KOPT-K1 (cell line): ENCODE results near the gene ZNF302.
"Not testable (repeated sequence)": the region's sequence is repeated elsewhere in the genome, so short reads cannot be mapped to it uniquely, and the experiment has no call there.

Experiments used
- H3K27ac ChIP-seq: fragments of 200-600 bp; sonication (generic); 2 replicates; pipeline ENCODE4 v1.5.1; 2016; ENCODE audit warnings: antibody characterized with exemption, mild to moderate bottlenecking, low read depth, low read length; ENCODE audit not compliant: poor library complexity, severe bottlenecking
- H3K36me3 ChIP-seq: fragments of 200-600 bp; sonication (generic); 2 replicates; pipeline ENCODE4 v1.5.1; 2017; ENCODE audit warnings: antibody characterized with exemption, mild to moderate bottlenecking, low read length, moderate library complexity; ENCODE audit not compliant: insufficient read depth
- H3K9me3 ChIP-seq: fragments of 200-600 bp; sonication (generic); 2 replicates; pipeline ENCODE4 v1.5.1; 2017; ENCODE audit warnings: antibody characterized with exemption, low read length, mild to moderate bottlenecking; ENCODE audit not compliant: insufficient read depth, poor library complexity, severe bottlenecking

Gene ZNF302

DNA sequence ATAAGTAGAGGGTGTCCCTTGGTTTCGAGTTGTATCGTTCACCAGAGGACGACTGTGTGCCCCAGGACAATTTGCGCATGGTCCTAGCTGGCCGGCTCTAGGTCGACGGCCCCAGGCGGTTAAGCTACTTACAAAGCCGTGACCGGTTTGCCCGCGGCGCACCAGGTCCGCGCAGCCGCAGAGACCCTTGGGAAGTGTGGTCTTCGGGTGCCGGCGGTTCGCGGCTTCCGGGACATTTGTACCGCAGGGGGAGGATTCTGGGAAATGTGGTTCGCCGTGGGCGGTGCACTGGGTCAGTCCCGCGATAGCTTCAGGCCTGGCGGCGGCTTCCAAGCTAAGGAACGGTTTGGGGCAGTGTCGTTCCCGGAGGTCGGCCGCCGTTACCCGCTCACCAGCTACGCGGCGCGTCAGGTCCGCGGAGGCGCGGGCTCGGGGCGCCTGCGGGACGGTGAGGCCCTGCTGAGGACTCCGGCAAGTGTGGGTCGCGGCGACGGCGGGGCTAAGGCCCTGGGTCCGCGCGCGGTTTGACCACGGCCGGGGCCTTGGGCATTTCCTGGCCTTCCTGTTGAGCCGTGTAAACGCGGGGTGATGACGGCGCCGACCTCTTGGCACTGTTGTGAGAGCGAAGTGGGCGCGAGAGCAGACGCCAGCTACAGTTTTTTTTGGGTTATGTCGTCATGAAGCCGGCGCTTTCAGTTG is at the start of gene ZNF302:
Gene ZNF302, plus strand, starts transcription at position 293 of the 699 bp plus-strand sequence. CDS start 1,127 bp downstream, outside the sequence.
- Histone ChIP-seq H3K36me3 (peaks cover 40% of the 10 kb centered on the region), H3K27ac (peak within 1 kb of the TSS; percentile 94), H3K9me3 (peaks cover 36% of the 10 kb centered on the region)

DNA sequence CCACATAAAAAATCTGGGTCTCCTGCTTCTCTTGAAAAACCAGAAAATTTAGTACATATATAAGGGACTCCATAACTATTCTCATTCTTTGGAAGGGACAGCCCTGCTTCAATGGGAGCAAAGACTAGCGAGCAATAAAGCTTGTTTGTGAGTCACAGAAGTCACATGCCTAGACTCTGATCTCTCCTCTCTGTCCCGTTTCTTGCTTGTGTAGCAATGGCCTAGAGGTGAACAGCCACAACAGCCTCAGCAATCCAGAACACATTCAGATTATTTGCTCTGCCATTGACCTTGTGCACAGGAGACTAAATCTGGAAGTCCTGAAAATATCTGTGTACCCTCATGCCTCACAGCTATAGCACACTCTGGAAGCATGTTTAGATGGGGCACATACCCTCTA is 43.7 kb upstream of the ZNF302 start:
- no peaks in the 10 kb centered on the region for H3K36me3 ChIP-seq

DNA sequence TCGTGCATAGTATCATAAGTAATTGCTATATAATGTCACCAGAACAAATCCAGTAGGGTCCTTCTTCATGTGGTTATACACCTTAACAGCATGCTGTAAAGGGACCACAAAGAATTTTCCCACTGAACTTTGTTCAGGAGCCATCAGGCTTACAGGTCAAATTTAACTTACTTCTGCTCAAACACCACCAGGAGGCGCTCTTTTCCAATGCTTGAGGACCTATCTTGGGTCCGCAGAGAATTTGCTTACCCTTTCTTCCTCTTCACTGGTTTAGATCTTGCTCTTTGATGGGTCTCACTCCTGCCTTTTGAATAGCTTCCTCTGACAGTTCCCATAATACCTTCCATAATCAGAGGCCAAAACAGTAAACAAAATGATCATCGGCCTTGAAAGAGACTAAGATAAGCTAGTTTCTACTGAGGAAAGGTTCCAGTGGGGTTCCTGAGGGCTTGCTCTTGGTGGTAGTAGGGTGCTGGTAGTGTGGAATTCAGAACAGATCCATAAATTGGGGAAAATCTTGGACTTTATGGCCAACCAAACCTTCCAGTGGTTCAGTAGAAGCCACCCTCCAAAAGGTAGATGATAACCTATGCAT is 37.9 kb upstream of the ZNF302 start:
- Histone ChIP-seq H3K9me3 (peaks cover 15% of the 10 kb centered on the region), H3K27ac (no peak overlapping the region), H3K36me3 (no peaks in the 10 kb centered on the region)

More for the DNA sequence above, 43.7 kb upstream of the ZNF302 start:
- no peak overlapping the region for H3K27ac ChIP-seq
- H3K9me3 ChIP-seq = peaks cover 24% of the 10 kb centered on the region

DNA sequence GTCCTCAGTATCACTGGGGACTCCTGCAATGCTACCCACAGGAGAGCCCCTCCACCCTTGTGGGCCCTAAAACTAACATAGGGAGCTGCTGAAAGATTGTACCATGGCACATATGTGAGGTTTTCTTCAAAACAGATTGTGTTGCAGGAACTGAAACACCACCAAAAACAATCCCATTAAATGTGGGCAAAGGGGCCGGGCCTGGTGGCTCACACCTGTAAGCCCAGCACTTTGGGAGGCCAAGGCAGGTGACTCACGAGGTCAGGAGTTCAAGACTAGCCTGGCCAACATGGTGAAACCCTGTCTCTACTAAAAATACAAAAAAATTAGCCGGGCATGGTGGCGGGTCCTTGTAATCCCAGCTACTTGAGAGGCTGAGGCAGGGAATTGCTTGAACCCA is 35.2 kb upstream of the ZNF302 start:
- H3K27ac ChIP-seq = no peak overlapping the region
- no peaks in the 10 kb centered on the region for H3K36me3 ChIP-seq
- H3K9me3 ChIP-seq = no peaks in the 10 kb centered on the region

DNA sequence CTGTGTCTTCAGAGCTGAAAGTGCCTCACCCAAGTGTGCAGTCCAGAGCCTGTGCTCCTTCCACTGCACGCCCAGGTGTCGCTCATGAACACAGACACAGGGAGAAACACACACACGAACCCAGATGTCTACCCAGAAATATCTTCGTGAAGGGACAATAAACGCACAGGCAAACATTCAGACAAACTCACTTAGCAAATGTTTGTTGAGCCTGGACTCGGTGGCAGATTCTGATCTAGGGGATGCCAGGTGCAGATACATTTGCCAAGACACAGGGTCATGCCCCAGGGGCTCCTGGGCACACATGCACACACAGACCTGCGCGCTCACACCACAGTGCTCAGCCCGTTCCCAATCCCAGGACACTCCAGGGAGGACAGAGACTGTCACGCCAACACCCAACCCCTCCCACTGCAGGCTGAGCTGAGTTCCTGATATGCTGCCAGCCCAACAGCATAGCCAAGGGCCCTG is 32.5 kb upstream of the ZNF302 start:
- no peaks in the 10 kb centered on the region for H3K9me3 ChIP-seq
- no peaks in the 10 kb centered on the region for H3K36me3 ChIP-seq
- H3K27ac ChIP-seq = no peak overlapping the region

DNA sequence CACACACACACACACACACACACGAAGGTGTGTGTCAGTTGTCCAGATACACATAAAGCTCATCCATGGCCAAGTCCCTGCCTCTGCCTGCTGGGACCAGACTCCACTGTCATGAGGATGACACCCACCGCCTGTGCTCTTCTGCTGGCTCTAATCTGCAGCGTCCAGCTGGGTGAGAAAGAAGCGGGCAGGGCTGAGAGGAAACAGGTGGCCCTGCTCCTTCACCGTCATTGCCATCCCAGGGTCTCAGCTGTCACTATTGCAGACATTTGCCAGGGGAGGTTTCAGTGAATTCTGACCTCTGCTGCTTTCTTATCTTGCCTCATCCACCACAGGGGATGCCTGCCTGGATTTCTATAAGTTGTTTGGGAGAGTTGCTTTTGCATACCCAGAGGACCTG is 31.9 kb upstream of the ZNF302 start:
- Histone ChIP-seq H3K27ac (no peak overlapping the region), H3K36me3 (no peaks in the 10 kb centered on the region), H3K9me3 (no peaks in the 10 kb centered on the region)

DNA sequence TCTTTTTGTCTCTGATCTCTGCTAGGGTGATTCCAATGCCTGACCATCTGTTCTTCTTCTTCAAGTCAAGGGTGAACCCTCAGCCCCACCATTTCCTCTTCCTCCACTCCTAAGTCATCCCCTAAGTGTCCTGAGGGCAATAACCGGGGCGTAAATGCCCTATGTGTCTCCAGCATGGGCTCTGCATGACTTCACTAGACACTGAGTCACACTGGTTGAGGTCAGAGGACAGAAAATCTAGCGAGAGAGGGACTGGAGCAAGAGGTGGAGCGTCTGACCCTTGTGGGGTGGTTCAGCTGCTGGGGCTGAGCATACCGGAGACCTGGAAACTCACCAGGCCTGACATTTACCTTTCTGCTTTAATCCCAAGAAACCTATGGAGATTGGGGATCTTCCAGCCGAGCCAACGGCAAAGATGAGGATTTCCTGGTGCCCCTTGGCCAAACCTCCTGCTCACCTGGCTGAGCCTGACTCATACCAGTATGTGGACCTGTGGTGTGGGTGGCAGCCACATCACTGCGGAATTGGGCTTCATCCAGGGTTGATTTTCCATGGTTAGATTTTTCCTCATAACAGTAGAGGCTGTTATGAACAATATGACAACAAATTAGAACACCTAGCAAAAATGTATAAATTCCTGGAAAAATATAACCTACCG is 27.5 kb upstream of the ZNF302 start:
- Histone ChIP-seq H3K9me3 (peaks cover 14% of the 10 kb centered on the region), H3K36me3 (no peaks in the 10 kb centered on the region), H3K27ac (no peak overlapping the region)

DNA sequence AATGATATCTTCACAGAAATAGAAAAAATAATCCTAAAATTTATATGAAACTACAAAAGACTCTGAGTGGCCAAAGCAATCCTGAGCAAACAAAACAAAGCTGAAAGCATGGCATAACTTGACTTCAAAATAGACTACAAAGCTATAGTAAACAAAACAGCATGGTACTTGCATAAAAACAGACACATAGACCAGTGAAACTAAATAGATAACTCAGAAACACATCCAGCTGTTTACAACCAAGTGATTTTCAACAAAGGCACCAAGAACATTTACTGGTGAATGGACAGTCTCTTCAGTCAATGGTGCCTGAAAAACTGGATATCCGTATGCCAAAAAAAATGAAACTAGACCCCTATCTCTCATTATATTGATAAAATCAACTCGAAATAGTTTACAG is 25.7 kb upstream of the ZNF302 start:
- H3K9me3 ChIP-seq = peaks cover 14% of the 10 kb centered on the region
- H3K27ac ChIP-seq = no peak overlapping the region
- H3K36me3 ChIP-seq = no peaks in the 10 kb centered on the region

DNA sequence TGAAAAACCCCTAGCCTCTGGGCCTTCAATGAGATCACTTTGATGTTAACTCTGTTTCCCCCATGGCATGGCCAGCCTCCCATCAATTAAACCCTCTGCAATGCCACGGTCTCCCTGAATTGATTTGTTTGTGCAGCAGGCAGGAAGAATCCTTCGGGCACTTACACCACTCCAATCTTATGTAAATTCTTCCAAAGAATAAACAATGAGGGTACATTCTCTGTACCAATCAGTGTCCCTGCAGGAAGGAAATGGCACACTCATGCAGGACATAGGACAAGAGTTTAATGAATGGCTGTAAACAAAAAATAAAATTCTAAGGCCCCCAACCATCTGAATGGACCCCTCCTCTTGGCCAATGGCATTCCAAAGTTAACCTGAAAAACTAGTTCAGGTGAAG is 22.7 kb upstream of the ZNF302 start:
- H3K9me3 ChIP-seq = peaks cover 14% of the 10 kb centered on the region
- H3K27ac ChIP-seq = no peak overlapping the region
- no peaks in the 10 kb centered on the region for H3K36me3 ChIP-seq

DNA sequence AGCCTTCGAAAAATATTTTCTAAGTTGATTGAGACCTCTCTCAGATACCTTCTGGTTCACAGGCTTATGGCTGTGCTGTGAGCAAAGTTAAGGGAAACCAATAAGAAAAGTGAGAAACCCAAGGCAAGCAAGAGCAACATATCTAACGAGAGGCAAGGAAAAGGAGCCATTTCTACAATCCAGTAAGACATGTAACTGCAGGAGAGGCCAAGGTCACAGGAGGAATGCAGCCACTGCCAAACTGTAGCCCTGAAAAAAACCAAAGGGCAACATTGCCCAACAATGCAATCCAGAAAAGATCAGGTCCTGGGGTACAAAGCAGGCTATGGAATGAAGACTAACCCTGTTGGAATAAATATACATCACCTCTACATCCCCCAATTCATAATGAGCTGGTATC is 21.8 kb upstream of the ZNF302 start:
- peaks cover 14% of the 10 kb centered on the region for H3K9me3 ChIP-seq
- H3K27ac ChIP-seq = no peak overlapping the region
- no peaks in the 10 kb centered on the region for H3K36me3 ChIP-seq

DNA sequence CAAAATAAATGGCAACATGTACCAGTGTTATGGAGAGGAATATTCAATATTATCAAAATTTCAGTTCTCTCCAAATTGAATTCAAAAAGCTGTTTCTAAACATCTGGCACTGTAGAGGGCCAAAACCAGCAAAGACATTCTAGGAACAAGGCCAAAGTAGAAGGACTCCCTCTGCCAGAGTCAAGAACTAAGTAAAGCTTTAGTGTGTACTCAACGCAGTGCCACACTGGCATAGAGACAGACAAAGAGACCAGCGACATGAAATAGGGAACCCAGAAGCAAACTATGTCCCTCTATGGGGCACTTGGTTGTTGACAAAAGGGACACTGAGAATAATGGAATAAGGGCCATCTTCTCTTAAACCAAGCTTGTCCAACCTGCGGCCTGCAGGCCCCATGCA is 16.1 kb upstream of the ZNF302 start:
- Histone ChIP-seq H3K9me3 (peaks cover 4% of the 10 kb centered on the region), H3K36me3 (no peaks in the 10 kb centered on the region)

DNA sequence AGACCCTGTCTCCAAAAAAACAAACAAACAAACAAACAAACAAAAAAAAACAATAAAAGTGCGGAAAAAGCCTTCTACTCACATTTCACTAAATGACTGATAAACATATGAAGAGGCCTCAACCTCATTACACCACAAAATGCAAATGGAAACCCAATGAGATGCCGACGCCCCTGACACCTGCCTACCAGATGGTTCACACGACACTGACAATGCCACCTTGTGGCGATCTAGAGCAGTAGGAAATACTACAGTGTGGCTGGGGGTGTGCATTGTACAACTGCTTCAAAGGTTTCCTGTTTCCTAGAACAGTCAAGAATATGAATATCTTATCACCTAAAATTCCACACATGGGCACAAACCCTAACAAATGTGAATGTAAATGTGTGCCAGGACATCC is 14.6 kb upstream of the ZNF302 start:
- H3K36me3 ChIP-seq = no peaks in the 10 kb centered on the region
- H3K27ac ChIP-seq = peak overlapping the region; percentile 12
- peaks cover 4% of the 10 kb centered on the region for H3K9me3 ChIP-seq

More for the DNA sequence above, 16.1 kb upstream of the ZNF302 start:
- H3K27ac ChIP-seq = no peak overlapping the region

DNA sequence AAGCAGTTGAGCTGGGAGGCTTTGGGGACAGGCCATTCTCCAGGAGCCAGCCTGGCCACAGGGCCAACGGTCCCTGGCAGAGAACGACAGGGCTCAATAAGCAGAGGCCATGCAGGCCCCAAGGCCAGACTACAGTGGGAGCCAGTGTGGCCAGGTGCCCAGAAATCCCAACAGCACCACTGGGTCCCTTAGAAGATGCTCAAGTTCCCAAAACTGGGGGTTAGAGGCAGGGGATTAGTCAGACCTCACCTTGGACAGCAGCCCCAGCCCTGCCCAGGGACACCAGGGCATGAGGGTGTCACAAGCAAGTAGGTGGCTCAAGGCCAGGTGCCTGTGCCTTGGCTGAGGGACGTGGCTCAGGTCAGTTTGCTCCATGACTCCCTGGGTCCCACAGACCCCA is 13.3 kb upstream of the ZNF302 start:
- Histone ChIP-seq H3K27ac (no peak overlapping the region), H3K9me3 (peaks cover 4% of the 10 kb centered on the region), H3K36me3 (no peaks in the 10 kb centered on the region)

DNA sequence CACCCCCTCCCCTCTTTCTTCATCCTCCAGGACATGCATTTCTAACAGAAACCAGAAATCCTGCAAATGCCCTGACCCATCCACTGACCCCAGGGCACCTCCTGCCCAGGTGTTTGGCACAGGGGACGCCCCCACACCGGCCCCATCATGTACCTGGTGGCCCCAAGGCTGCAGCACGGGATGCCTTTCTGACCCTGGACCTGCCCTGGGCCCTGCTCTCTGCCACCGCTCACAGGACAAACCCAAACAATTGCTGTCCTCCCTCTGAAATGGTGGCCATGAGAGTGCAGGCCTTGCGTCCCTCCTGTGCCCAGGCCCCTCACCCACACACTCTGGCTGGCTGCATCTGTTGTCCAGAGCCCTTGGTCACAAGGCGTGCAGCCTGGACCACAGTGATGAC is 12.6 kb upstream of the ZNF302 start:
- Histone ChIP-seq H3K36me3 (no peaks in the 10 kb centered on the region), H3K27ac (no peak overlapping the region), H3K9me3 (peaks cover 4% of the 10 kb centered on the region)

DNA sequence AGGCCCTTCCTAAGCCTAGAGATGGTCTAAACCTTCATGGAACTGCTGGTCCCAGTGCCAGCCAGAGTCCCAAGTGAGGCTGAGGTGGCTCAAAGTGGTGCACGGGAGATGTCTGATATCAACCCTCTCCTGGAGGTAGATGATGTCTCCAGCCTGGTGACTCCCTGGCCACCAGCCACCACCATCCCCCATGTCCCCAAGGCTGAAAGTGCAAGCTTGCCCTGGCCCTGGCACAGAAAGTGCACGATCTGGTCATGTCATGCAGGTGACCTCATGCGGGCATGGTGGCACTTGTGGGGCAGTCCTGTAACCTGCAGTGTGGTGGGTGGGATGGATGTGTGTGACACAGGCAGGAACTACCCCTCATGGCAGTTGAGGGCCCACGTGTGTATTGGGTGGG is 12.2 kb upstream of the ZNF302 start:
- H3K36me3 ChIP-seq, H3K9me3 ChIP-seq, H3K27ac ChIP-seq: not testable (repeated sequence)
